ENCODE measurements around the gene SCIN.
"Not testable (repeated sequence)": the region's sequence is repeated elsewhere in the genome, so short reads cannot be mapped to it uniquely, and the experiment has no call there.

The SCIN gene

GRCh38 chr7:12620371-12620770 is 49.9 kb downstream of the SCIN start:
- no peak for DNase-seq

GRCh38 chr7:12623223-12623622 is 52.7 kb downstream of the SCIN start:
- DNase-seq, result peak; percentile 62

GRCh38 chr7:12623885-12624498 is 53.5 kb downstream of the SCIN start:
- peak; percentile 68 for DNase-seq

GRCh38 chr7:12625836-12626235 is 55.3 kb downstream of the SCIN start:
- peak; percentile 67 for DNase-seq

- no peak for DNase-seq
Measured at GRCh38 chr7:12629816-12630512, 59.4 kb downstream of the SCIN start.

GRCh38 chr7:12630513-12630819 is 59.9 kb downstream of the SCIN start:
- DNase-seq, result no peak

GRCh38 chr7:12633582-12633981 is 63.1 kb downstream of the SCIN start:
- DNase-seq, result no peak

GRCh38 chr7:12635830-12636229 is 65.3 kb downstream of the SCIN start:
- DNase-seq, result peak; percentile 79

GRCh38 chr7:12637328-12637727 is 66.8 kb downstream of the SCIN start:
- DNase-seq, result no peak

- peak; percentile 73 for DNase-seq
Measured at GRCh38 chr7:12637819-12638592, 67.5 kb downstream of the SCIN start.

- DNase-seq, result peak; percentile 77
Measured at GRCh38 chr7:12638851-12639456, 68.4 kb downstream of the SCIN start.

- DNase-seq, result no peak
Measured at GRCh38 chr7:12640299-12641096, 70.0 kb downstream of the SCIN start.

GRCh38 chr7:12641196-12641595 is 70.7 kb downstream of the SCIN start:
- no peak for DNase-seq

- no peak for DNase-seq
Measured at GRCh38 chr7:12642508-12642907, 72.0 kb downstream of the SCIN start.

GRCh38 chr7:12643001-12643643 is 72.6 kb downstream of the SCIN start:
- no peak for DNase-seq

- peak; percentile 74 for DNase-seq
Measured at GRCh38 chr7:12643644-12644043, 73.1 kb downstream of the SCIN start.

GRCh38 chr7:12645212-12645611 is 74.7 kb downstream of the SCIN start:
- DNase-seq, result not testable (repeated sequence)

- DNase-seq, result peak; percentile 58
Measured at GRCh38 chr7:12646139-12646538, 75.6 kb downstream of the SCIN start.

GRCh38 chr7:12647364-12648219 is 77.1 kb downstream of the SCIN start:
- peak; percentile 78 for DNase-seq

GRCh38 chr7:12648704-12649261 is 78.3 kb downstream of the SCIN start:
- no peak for DNase-seq

GRCh38 chr7:12649348-12649747 is 78.8 kb downstream of the SCIN start:
- no peak for DNase-seq

All from OCI-M1 (cell line).